ENCODE results near the gene NUP133.

The NUP133 gene

GRCh38 chr1:229452956-229453801 is 55.0 kb downstream of the NUP133 start:
- no peak for DNase-seq (ENCODE audit: low read depth in 3 of 3)

DNA sequence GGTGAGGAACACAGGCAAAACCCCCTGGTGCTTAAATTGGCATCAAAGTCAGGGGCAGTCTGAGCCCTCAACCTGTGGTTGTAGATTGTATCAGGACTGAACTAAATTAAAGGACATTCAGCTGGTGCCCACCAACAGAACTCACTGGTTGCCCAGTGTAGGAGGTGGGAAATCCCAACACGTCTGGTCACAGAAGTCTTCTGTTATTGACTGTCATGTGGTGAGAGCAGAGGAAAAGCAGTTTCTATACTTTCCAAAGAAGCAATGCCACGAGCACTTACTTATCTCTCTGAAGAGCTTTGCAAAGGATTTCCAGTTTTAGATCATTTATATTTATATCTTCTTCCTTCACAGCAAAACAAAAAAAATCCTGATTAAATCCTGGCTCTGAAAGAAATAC is 59.3 kb downstream of the NUP133 start:
- DNase-seq (ENCODE audit: low read depth in 3 of 3): no peak

GRCh38 chr1:229448354-229448753 is 59.8 kb downstream of the NUP133 start:
- DNase-seq (ENCODE audit: low read depth in 3 of 3): no peak

- DNase-seq (ENCODE audit: low read depth in 3 of 3): no peak
Observed at GRCh38 chr1:229447809-229448252, 60.3 kb downstream of the NUP133 start.

- DNase-seq (ENCODE audit: low read depth in 3 of 3): no peak
Observed at GRCh38 chr1:229445828-229446227, 62.3 kb downstream of the NUP133 start.

DNA sequence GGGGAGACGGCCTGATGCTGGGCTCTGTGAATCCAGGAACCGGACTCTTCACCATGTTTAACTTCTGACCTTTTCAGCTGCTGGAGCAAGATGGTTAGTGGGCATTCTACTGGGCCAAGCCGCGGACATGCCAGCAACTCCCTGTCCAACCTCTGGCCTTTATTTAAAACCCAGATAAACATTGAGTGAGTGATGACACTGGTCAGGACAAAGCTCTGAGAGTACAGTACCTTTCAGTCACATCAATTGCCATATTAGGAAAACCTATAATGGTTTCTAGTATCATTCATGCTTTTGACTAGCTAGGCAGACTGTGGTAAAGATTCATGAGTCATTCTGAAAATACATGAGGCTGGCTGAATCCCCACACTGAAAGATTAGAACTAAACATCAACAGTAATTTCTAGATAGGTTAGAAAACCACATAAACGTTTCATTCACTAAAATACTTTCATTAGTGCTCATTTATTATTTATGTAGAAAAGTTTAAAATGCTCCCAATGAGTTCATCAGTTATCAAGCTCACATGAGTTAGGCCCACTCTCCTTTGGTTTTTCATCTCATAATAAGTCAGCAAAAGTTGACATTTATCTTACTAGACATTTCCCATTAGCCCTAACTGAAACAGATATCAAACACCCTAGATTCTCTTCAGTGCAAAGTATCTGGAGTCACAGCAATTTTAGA is 67.1 kb downstream of the NUP133 start:
- no peak for DNase-seq (ENCODE audit: low read depth in 3 of 3)

DNA sequence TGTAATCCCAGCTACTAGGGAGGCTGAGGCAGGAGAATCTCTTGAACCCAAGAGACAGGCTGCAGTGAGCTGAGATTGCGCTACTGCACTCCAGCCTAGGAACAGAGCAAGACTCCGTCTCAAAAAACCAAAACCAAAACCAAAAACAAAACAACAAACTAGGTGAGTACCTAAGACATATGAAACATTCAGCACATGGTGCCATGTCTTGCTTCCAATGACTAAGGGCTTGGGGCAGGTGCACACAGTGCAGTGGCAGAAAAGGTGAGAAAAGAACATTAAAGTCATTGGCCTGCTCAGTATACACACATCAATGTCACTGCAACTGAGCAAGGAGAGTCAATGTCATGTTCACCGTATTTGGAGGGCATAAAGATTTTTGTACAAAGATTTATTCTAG is 70.1 kb downstream of the NUP133 start:
- DNase-seq (ENCODE audit: low read depth in 3 of 3): no peak

DNA sequence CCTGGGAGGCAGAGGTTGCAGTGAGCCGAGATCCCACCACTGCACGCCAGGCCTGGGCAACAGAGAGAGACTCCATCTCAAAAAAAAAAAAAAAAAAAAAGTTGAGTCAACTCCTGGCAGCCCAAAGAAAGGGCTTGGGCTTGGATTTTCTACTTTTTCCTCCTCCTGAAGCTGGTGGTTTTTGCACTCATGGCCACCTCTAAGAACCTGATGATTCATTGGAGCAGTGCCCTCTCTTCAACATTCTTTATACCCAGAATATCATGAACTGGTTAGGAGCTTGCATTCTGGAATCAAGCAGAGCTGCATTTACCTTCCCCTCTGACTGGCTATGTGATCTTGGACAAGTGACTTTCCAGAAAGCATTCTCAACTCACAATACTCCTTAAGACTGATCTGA is 70.7 kb downstream of the NUP133 start:
- no peak for DNase-seq (ENCODE audit: low read depth in 3 of 3)

- no peak for DNase-seq (ENCODE audit: low read depth in 3 of 3)
Observed at GRCh38 chr1:229436201-229436600, 71.9 kb downstream of the NUP133 start.

- no peak for DNase-seq (ENCODE audit: low read depth in 3 of 3)
Observed at GRCh38 chr1:229434641-229435051, 73.5 kb downstream of the NUP133 start.

DNA sequence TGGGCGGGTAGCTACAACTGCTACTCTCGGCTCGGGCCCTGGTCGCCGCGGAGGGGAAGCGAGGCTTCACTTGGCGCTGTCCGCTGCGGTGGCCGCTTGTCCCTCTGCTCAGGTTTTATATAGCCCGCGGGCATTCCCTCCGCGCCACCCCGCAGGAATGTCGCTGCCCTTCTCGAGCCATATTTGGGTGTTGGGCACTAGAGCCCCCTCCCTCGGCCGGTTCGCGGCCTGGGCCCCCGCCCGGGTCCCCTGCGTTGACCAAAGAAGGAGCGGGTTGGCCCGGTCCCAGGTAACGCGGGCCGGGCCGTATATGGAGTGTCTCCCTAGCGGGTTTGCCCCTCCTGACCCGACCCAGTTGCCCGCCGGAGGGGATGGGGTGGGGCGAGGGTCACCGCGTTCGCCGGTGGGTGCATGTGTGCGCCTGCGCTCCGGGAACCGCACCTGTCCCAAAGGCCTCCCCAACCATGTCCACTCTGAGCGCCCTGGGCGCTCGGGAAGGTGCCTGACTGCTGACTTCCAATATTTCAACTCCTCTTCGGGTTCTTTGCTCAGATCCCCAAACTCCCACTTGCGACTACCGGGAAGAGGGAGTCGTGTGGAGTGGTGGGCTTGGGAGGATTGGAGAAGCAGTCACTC is 74.0 kb downstream of the NUP133 start, which contains the start of gene ACTA1:
ACTA1 (minus strand) TSS at position 90 of the 636 bp plus-strand sequence. CDS start 979 bp downstream, outside the sequence.
- no peak for DNase-seq (ENCODE audit: low read depth in 3 of 3)

- no peak for DNase-seq (ENCODE audit: low read depth in 3 of 3)
Observed at GRCh38 chr1:229433364-229434004, 74.7 kb downstream of the NUP133 start.

GRCh38 chr1:229432905-229433304 is 75.2 kb downstream of the NUP133 start:
- no peak for DNase-seq (ENCODE audit: low read depth in 3 of 3)

- DNase-seq (ENCODE audit: low read depth in 3 of 3): no peak
Observed at GRCh38 chr1:229432116-229432461, 76.1 kb downstream of the NUP133 start.

GRCh38 chr1:229431284-229432115 is 76.6 kb downstream of the NUP133 start:
- DNase-seq (ENCODE audit: low read depth in 3 of 3): no peak

GRCh38 chr1:229430761-229431283 is 77.3 kb downstream of the NUP133 start:
- peak in 1 of 3 experiments; percentile 10 for DNase-seq (ENCODE audit: low read depth in 3 of 3)

- no peak for DNase-seq (ENCODE audit: low read depth in 3 of 3)
Observed at GRCh38 chr1:229428256-229428655, 79.9 kb downstream of the NUP133 start.

- no peak for DNase-seq (ENCODE audit: low read depth in 3 of 3)
Observed at GRCh38 chr1:229427572-229427971, 80.6 kb downstream of the NUP133 start.

DNA sequence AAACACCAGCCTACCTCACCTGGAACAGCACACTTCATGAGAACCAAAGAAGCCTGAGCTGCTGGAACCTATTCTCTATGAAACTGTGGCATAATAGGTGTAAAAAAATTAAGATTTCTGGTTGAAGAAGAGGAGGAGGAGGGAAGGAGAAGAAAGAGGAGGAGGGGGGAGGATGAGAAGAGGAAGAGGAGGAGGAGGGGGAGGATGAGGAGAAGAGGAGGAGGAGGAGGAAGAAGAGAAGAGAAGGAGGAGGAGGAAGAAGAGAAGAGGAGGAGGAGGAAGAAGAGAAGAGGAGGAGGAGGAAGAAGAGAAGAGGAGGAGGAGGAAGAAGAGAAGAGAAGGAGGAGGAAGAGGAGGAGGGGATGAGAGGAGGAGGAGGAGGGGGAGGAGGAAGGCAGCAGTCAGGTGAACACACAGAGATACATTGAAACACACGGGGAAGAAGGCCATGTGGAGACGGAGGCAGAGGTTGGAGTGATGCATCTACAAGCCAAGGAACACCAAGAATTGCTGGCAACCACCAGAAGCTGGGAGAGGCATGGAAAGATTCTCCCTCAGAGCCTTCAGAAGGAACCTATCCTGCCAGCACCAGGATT is 82.5 kb downstream of the NUP133 start:
- DNase-seq (ENCODE audit: low read depth in 3 of 3): no peak

- DNase-seq (ENCODE audit: low read depth in 3 of 3): no peak
Observed at GRCh38 chr1:229420765-229421164, 87.4 kb downstream of the NUP133 start.
